Ishikawa (cell line): ENCODE data around the gene PFKFB1.

Experiments used
- CEBPB ChIP-seq: IDR thresholded peaks from 2 replicates; pipeline ENCODE4 v1.6.1; 2012
- CREB1 ChIP-seq: IDR thresholded peaks from 2 replicates; pipeline ENCODE4 v1.6.1; 2012; ENCODE audit warnings: low read depth
- EP300 ChIP-seq: IDR thresholded peaks from 2 replicates; pipeline ENCODE4 v1.6.1; 2012; ENCODE audit warnings: borderline replicate concordance
- MAX ChIP-seq: IDR thresholded peaks from 2 replicates; pipeline ENCODE4 v1.6.1; 2012
- NFIC ChIP-seq: IDR thresholded peaks from 2 replicates; pipeline ENCODE4 v1.6.1; 2012
- RAD21 ChIP-seq: IDR thresholded peaks from 2 replicates; pipeline ENCODE4 v1.6.1; 2012; ENCODE audit warnings: low read depth
- REST ChIP-seq: IDR thresholded peaks from 2 replicates; pipeline ENCODE4 v1.6.1; 2012; ENCODE audit warnings: low read depth, mild to moderate bottlenecking
- TAF1 ChIP-seq: IDR thresholded peaks from 2 replicates; pipeline ENCODE4 v1.6.1; 2012; ENCODE audit warnings: low read depth, mild to moderate bottlenecking
- TCF12 ChIP-seq: IDR thresholded peaks from 2 replicates; pipeline ENCODE4 v1.6.1; 2012; ENCODE audit warnings: low read depth
- TEAD4 ChIP-seq: IDR thresholded peaks from 2 replicates; pipeline ENCODE4 v1.6.1; 2012
- USF1 ChIP-seq: IDR thresholded peaks from 2 replicates; pipeline ENCODE4 v1.6.1; 2012
- YY1 ChIP-seq: IDR thresholded peaks from 2 replicates; pipeline ENCODE4 v1.6.1; 2012; ENCODE audit warnings: low read depth

GRCh38 chrX:55004231-55004630 lies 10.2 kb upstream of the PFKFB1 start:
- TF ChIP-seq REST (no peak), USF1 (no peak), EP300 (no peak), TAF1 (no peak), RAD21 (no peak), MAX (no peak), YY1 (no peak), TEAD4 (no peak), TCF12 (no peak), NFIC (no peak), CEBPB (no peak), CREB1 (no peak)
